SU-DHL-6 (cell line): ENCODE measurements around the gene SYTL2.

ENCODE experiments used
- H2AFZ ChIP-seq: fragments of 200-600 bp; sonication (generic); 2 replicates; pipeline ENCODE4 v1.6.1; 2014; ENCODE audit warnings: low read depth, mild to moderate bottlenecking, moderate library complexity, mixed read lengths, antibody characterized with exemption, low read length; ENCODE audit not compliant: severe bottlenecking
- H3F3A ChIP-seq: fragments of 200-600 bp; shearing (Covaris generic); 2 replicates; pipeline ENCODE4 v1.6.0; 2016; ENCODE audit warnings: antibody characterized with exemption, mild to moderate bottlenecking; ENCODE audit not compliant: insufficient read depth
- H3K27ac ChIP-seq: fragments of 200-600 bp; sonication (generic); 2 replicates; pipeline ENCODE4 v1.5.1; 2016; ENCODE audit warnings: low read depth, mild to moderate bottlenecking, low read length, moderate library complexity, mixed read lengths
- H3K27me3 ChIP-seq: fragments of 200-600 bp; sonication (generic), shearing (Covaris generic); 2 replicates; pipeline ENCODE4 v1.6.0; 2014; ENCODE audit warnings: mild to moderate bottlenecking, low read length
- H3K36me3 ChIP-seq: fragments of 200-600 bp; sonication (generic); 2 replicates; pipeline ENCODE4 v1.6.1; 2014; ENCODE audit warnings: mild to moderate bottlenecking, low read length, mixed read lengths
- H3K4me2 ChIP-seq: fragments of 300-600, 200-600 bp; shearing (Covaris generic), sonication (generic); 2 replicates; pipeline ENCODE4 v1.6.0; 2014; ENCODE audit warnings: low read length, low read depth, mild to moderate bottlenecking; ENCODE audit not compliant: poor library complexity, severe bottlenecking
- H3K4me3 ChIP-seq: fragments of 200-600 bp; sonication (generic); 2 replicates; pipeline ENCODE4 v1.5.1; 2014; ENCODE audit warnings: antibody characterized with exemption, low read length, mild to moderate bottlenecking, mixed read lengths; ENCODE audit not compliant: insufficient read depth, poor library complexity, severe bottlenecking
- H3K79me2 ChIP-seq: fragments of 200-600 bp; sonication (generic); 2 replicates; pipeline ENCODE4 v1.6.1; 2014; ENCODE audit warnings: mild to moderate bottlenecking, low read length, moderate library complexity; ENCODE audit not compliant: insufficient read depth
- H3K9ac ChIP-seq: fragments of 200-600 bp; sonication (generic); 2 replicates; pipeline ENCODE4 v1.7.0; 2014; ENCODE audit warnings: mild to moderate bottlenecking, low read length
- H3K9me2 ChIP-seq: fragments of 200-600 bp; sonication (generic); replicated peaks from 2 replicates; pipeline ENCODE4 v1.6.1; 2014; ENCODE audit warnings: low read length; ENCODE audit not compliant: insufficient read depth
- H3K9me3 ChIP-seq: fragments of 200-600 bp; sonication (generic); 2 replicates; pipeline ENCODE4 v1.6.1; 2014; ENCODE audit warnings: low read length, mixed read lengths; ENCODE audit not compliant: insufficient read depth
- H4K20me1 ChIP-seq: fragments of 200-600 bp; sonication (generic); 2 replicates; pipeline ENCODE4 v1.6.1; 2014; ENCODE audit warnings: low read depth, mild to moderate bottlenecking, antibody characterized with exemption, low read length, moderate library complexity, mixed read lengths
- CTCF ChIP-seq: fragments of 200-600 bp; sonication (generic); IDR thresholded peaks from one replicate; pipeline ENCODE4 v1.5.1; 2017; ENCODE audit warnings: antibody characterized with exemption, mild to moderate bottlenecking, low read length, moderate library complexity; ENCODE audit not compliant: insufficient read depth, poor library complexity, severe bottlenecking
- EZH2phosphoT487 ChIP-seq: fragments of 200-600 bp; sonication (generic), shearing (Covaris generic); conservative IDR thresholded peaks from 2 replicates; pipeline ENCODE4 v1.6.1; 2018; ENCODE audit warnings: mild to moderate bottlenecking, antibody characterized with exemption, low read length, moderate library complexity, mixed read lengths

Gene SYTL2

GRCh38 chr11:85725510-85726258, 85.3 kb downstream of the SYTL2 start:
- no peaks in the 10 kb centered on the region for H3K79me2 ChIP-seq
- no peaks in the 10 kb centered on the region for H3F3A ChIP-seq
- no peak overlapping the region for H3K27ac ChIP-seq
- H3K4me3 ChIP-seq = no peak overlapping the region
- H2AFZ ChIP-seq = no peak overlapping the region
- no peak for TF ChIP-seq CTCF
- TF ChIP-seq EZH2phosphoT487 = no peak
- peaks cover 8% of the 10 kb centered on the region; the same call in 1 of the 2 replicates for H3K36me3 ChIP-seq
- H3K9me3 ChIP-seq = no peaks in the 10 kb centered on the region
- H3K9me2 ChIP-seq = no peaks in the 10 kb centered on the region
- H3K4me2 ChIP-seq = no peak overlapping the region
- H3K9ac ChIP-seq = no peak overlapping the region
- no peaks in the 10 kb centered on the region for H4K20me1 ChIP-seq
- no peaks in the 10 kb centered on the region for H3K27me3 ChIP-seq

GRCh38 chr11:85724748-85725465, 86.0 kb downstream of the SYTL2 start:
- Histone ChIP-seq H3K27ac (no peak overlapping the region), H3K4me2 (no peak overlapping the region), H3F3A (no peaks in the 10 kb centered on the region), H3K9me3 (no peaks in the 10 kb centered on the region), H3K9ac (no peak overlapping the region), H3K4me3 (no peak overlapping the region), H3K36me3 (peaks cover 8% of the 10 kb centered on the region; the same call in 1 of the 2 replicates), H3K79me2 (no peaks in the 10 kb centered on the region), H3K27me3 (no peaks in the 10 kb centered on the region), H3K9me2 (no peaks in the 10 kb centered on the region), H4K20me1 (no peaks in the 10 kb centered on the region), H2AFZ (no peak overlapping the region)
- TF ChIP-seq EZH2phosphoT487 (no peak), CTCF (no peak)

GRCh38 chr11:85723088-85723487, 87.9 kb downstream of the SYTL2 start:
- H2AFZ ChIP-seq = no peak overlapping the region
- H3K4me2 ChIP-seq = no peak overlapping the region

More at GRCh38 chr11:85723088-85723487, 87.9 kb downstream of the SYTL2 start:
- no peak overlapping the region for H3K4me3 ChIP-seq
- H3F3A ChIP-seq = no peaks in the 10 kb centered on the region
- no peaks in the 10 kb centered on the region for H3K9me3 ChIP-seq
- no peaks in the 10 kb centered on the region for H4K20me1 ChIP-seq
- peaks cover 6% of the 10 kb centered on the region; the same call in 1 of the 2 replicates for H3K36me3 ChIP-seq
- no peak for TF ChIP-seq EZH2phosphoT487
- no peak for TF ChIP-seq CTCF
- H3K27me3 ChIP-seq = no peaks in the 10 kb centered on the region
- H3K9me2 ChIP-seq = no peaks in the 10 kb centered on the region
- no peaks in the 10 kb centered on the region for H3K79me2 ChIP-seq
- H3K27ac ChIP-seq = no peak overlapping the region
- H3K9ac ChIP-seq = no peak overlapping the region
